Measurements from ENCODE around the gene OR1E1. TPM values are rescaled to one million over a fixed set of nuclear protein-coding genes. Genes with fewer than 3 reads are reported as not detected.

OR1E1 gene, protein sequence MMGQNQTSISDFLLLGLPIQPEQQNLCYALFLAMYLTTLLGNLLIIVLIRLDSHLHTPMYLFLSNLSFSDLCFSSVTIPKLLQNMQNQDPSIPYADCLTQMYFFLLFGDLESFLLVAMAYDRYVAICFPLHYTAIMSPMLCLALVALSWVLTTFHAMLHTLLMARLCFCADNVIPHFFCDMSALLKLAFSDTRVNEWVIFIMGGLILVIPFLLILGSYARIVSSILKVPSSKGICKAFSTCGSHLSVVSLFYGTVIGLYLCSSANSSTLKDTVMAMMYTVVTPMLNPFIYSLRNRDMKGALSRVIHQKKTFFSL
- total RNA-seq: not detected in 2 replicates

DNA sequence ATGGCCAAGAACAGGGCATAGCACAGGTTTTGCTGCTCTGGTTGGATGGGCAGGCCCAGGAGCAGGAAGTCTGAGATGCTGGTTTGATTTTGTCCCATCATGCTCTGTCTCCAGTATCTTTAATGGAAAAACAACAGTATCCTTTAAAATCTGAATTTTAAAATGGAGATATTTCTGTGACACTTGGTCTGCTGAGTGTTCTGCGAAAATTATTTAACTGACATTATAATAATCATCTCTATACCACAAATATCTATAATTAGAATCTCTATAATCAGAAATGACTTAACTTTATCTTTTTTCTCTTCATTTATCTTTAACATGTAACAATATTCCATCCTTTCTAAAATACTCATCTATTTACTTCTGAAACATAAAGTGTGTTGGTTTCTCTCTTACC is at the start of gene OR1E1:
TSS of gene OR1E1 (minus strand) at position 101 of the 400 bp plus-strand sequence. CDS start at position 101, 0 bp downstream.

GRCh38 chr17:3433741-3434140 is 35.5 kb upstream of the OR1E1 start, which contains the start of gene OR1E2:
TSS of gene OR1E2 (minus strand) at chr17:3433841. CDS start at chr17:3433841, 0 bp downstream.

GRCh38 chr17:3411070-3411469 is 12.9 kb upstream of the OR1E1 start, which contains the start of gene OR3A3:
TSS of gene OR3A3 (plus strand) at chr17:3411370.

GRCh38 chr17:3385869-3386816 is 12.1 kb downstream of the OR1E1 start, which contains the start of gene OR3A2:
TSS of gene OR3A2 (minus strand) at chr17:3386308.

Small RNA genes within 50 kb of the gene (small RNA-seq; reads per million reads assigned to genes)
- not detected for gene OR1AC1P (ENCODE audit: low replicate concordance)

Other genes with a start within 250 kb of the OR1E1 start
- not detected in 2 replicates for gene OR1A2, start 200.9 kb downstream of the OR1E1 start, total RNA-seq
- not detected in 2 replicates for gene OR1A1, start 190.7 kb downstream of the OR1E1 start, total RNA-seq
- 0.57 and 0.88 TPM in 2 replicates for gene OR3A1, start 100.0 kb downstream of the OR1E1 start, total RNA-seq
- 1.7 and 4.8 TPM in 2 replicates for gene OR3A2, start 12.1 kb downstream of the OR1E1 start, total RNA-seq
- gene OR3A3, start 13.0 kb upstream of the OR1E1 start, total RNA-seq: not detected in 2 replicates
- 0.14 TPM in 1 of 2 replicates, not detected in the other for gene OR1E2, start 35.4 kb upstream of the OR1E1 start, total RNA-seq
- 0.14 and 0.22 TPM in 2 replicates for gene SPATA22, start 73.4 kb upstream of the OR1E1 start, total RNA-seq
- 0.22 TPM in 1 of 2 replicates, not detected in the other for gene ASPA, start 77.6 kb upstream of the OR1E1 start, total RNA-seq
- gene TRPV3, start 159.4 kb upstream of the OR1E1 start, total RNA-seq: 1.4 and 5.5 TPM in 2 replicates
- 2.1 and 4.4 TPM in 2 replicates for gene TRPV1, start 211.0 kb upstream of the OR1E1 start, total RNA-seq
- gene SHPK, start 237.8 kb upstream of the OR1E1 start, total RNA-seq: 11.2 and 23.3 TPM in 2 replicates
- 15.7 and 74.2 TPM in 2 replicates for gene CTNS, start 238.3 kb upstream of the OR1E1 start, total RNA-seq

Data from placental pericyte (primary cell).